WI38 (cell line): ENCODE measurements around the gene MDFIC.

Experiments used
- H3K4me3 ChIP-seq: 2 replicates; pipeline ENCODE4 v1.5.1; 2011; ENCODE audit warnings: low read depth, mild to moderate bottlenecking, control low read depth, low read length
- TF ChIP-seq, protein P1 (sequence below): IDR thresholded peaks from 2 replicates; pipeline ENCODE4 v1.5.1; 2012; ENCODE audit warnings: low read depth, mild to moderate bottlenecking, control low read depth, low read length

Gene MDFIC

DNA sequence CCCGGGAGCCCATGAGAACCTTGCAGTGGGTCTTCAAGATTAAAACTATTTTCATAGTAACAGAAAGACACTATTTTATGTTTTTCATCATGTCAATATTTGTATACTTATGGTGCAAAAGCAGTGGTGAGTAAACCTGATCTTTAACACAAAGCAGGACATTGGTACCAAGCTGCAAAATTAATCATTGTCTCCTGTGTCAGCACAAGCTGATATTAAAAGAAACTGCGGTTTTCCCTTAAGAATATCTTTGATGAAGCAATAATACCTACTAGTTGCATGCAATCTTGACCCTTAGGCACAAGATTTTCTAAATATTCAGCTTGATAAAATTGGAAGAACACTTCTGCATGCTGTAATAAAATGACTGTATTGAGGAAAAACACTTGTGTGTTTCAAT is 121.7 kb downstream of the MDFIC start:
- TF ChIP-seq, protein P1, sequence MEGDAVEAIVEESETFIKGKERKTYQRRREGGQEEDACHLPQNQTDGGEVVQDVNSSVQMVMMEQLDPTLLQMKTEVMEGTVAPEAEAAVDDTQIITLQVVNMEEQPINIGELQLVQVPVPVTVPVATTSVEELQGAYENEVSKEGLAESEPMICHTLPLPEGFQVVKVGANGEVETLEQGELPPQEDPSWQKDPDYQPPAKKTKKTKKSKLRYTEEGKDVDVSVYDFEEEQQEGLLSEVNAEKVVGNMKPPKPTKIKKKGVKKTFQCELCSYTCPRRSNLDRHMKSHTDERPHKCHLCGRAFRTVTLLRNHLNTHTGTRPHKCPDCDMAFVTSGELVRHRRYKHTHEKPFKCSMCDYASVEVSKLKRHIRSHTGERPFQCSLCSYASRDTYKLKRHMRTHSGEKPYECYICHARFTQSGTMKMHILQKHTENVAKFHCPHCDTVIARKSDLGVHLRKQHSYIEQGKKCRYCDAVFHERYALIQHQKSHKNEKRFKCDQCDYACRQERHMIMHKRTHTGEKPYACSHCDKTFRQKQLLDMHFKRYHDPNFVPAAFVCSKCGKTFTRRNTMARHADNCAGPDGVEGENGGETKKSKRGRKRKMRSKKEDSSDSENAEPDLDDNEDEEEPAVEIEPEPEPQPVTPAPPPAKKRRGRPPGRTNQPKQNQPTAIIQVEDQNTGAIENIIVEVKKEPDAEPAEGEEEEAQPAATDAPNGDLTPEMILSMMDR: no peak
- no peak overlapping the region for H3K4me3 ChIP-seq

GRCh38 chr7:115044224-115044623 is 122.3 kb downstream of the MDFIC start:
- H3K4me3 ChIP-seq: no peak overlapping the region
- TF ChIP-seq, protein P1: no peak

DNA sequence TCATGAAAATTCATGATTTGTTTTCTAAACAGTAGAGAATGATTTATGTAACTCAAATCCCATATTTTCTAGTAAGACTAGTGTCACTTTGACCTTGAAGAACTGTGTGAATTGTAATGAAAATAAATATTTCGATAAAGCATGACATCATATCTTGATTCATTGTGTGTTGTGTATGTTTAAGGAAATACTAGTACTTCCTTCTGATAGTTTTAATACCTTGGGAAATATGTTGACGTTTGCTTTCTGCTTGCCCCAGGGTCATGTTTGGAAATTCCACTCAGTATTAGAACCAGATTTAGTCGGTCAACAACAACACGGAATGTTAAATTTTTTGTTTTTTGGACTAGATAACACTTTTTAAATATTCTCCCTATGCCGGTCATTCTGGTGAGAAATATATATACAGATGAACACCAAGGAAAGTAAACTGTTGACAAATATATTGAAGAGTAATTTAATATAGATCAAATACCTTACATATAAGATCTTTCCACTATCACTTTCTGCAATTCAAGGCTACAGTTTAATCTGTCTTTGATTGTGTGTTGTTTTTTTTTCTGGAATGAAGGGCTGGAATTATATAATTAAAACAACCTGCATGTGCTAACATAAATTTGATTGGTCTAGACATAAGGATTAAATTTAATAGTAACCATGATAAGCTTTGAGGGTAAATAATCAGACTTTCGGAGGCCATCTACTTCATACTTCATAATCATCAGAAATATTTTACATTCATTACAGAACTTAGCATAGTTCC is 126.2 kb downstream of the MDFIC start:
- TF ChIP-seq, protein P1: no peak

DNA sequence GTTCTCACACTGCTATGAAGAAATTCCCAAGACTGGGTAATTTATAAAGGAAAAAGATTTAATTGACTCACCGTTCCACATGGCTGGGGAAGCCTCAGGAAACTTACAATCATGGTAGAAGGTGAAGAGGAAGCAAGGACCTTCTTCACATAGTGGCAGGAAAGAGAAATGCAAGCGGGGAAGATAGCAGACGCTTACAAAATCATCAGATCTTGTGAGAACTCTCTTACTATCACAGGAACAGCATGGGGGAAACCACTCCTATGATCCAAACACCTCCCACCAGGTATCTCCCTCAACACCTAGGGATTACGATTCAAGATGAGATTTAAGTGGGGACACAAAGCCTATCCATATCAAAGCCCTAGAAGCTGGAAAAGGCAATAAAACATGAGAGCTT is 130.8 kb downstream of the MDFIC start:
- TF ChIP-seq, protein P1: no peak
- no peak overlapping the region for H3K4me3 ChIP-seq

More for the DNA sequence above, 126.2 kb downstream of the MDFIC start:
- H3K4me3 ChIP-seq: no peak overlapping the region

DNA sequence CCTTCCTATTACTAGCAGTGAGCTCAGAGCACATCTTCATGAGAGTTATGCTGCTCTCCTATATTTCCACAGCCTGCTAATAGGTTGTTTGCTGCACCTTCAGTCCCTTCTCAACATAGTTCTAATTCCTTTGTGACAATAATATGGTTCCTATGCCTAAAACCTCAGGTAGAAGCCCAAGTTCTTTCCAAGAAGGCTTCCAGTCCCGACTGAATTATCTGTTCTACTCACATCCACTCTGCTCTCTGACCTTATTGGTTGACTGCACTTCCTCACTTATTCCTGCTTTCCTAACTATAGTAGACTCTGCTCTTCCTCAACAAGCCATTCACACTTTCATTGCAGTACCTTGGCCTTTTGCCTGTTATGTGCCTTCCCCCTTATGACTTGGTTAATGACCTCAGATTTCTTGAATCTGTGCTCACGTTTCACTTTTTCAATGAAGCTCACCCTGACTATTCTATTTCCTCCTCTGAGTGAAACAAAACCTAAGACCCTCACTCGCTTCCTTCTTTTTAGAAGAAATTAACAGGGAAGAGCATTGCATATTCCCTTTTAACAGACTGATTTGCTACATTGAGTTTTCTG is 132.7 kb downstream of the MDFIC start:
- no peak overlapping the region for H3K4me3 ChIP-seq
- TF ChIP-seq, protein P1: no peak

DNA sequence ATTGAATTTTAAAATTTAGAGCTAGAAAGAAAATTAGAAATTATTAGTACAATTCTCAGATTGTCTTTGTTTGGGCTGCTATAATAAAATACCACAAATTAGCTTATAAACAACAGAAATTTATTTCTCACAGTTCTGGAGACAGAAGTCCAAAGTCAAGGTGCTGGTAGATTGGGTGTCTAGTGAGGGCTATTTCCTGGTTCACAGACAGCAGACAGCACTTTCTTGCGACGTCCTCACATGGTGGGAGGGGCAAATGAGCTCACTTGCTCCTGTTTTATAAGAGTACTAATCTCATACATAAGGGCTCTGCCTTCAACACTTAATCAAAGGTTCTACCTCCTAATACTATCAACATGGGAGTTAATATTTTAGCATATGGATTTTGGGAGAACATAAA is 134.1 kb downstream of the MDFIC start:
- TF ChIP-seq, protein P1: no peak
- no peak overlapping the region for H3K4me3 ChIP-seq

DNA sequence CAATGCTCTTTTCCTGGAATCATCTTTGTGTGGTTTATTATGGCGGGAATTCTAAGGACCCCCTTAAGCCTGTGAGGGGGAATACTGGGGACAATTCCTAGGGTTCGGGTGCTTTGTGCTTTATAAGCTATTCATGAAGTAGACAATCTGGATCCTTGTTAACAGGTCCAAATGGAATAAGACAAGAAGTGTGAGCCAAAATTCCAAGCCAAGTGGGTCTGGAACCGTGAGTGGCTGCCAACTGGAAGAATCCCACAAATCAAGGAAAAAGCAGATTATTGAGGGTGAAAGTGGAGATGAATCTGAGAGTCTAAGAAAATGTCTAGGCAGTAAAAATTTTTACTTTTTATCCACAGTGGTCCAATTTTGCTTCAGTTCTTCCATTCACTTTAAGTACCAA is 136.8 kb downstream of the MDFIC start:
- no peak overlapping the region for H3K4me3 ChIP-seq
- TF ChIP-seq, protein P1: no peak
